GM13977 (cell line): ENCODE data around the gene TMED8.

Experiments
- DNase-seq: peaks from one replicate; pipeline ENCODE4 v3.0.0; 2012; ENCODE audit warnings: low spot score
- CTCF ChIP-seq: IDR thresholded peaks from 2 replicates; pipeline ENCODE4 v1.5.1; 2012; ENCODE audit warnings: mild to moderate bottlenecking, control low read depth; ENCODE audit not compliant: insufficient read depth; ENCODE audit errors: extremely low read depth, missing control alignments
- in situ Hi-C: fragments of 300-500 bp; cut with MboI; formaldehyde crosslinking; loops from one replicate; pipeline ENCODE4 v1.12.0; 2022; ENCODE audit warnings: low sequenced_read_pairs, low pct_unique_long_range_greater_than_20kb, mixed read lengths, inconsistent platforms; ENCODE audit not compliant: unreplicated experiment

The TMED8 gene

GRCh38 chr14:77305696-77306095 is 71.2 kb downstream of the TMED8 start:
- no peak for DNase-seq
- no peak for TF ChIP-seq CTCF
- in situ Hi-C loops = loop anchor here (10.0 to 25.0 kb wide), 2 partner anchors 239 to 418 kb away; no protein-coding TSS in a partner anchor

GRCh38 chr14:77303417-77304156 is 73.3 kb downstream of the TMED8 start:
- DNase-seq = peak; percentile 34
- no peak for TF ChIP-seq CTCF
- in situ Hi-C loops = loop anchor here (10.0 to 25.0 kb wide), 2 partner anchors 241 to 416 kb away; no protein-coding TSS in a partner anchor

- peak; percentile 35 for DNase-seq
- TF ChIP-seq CTCF = no peak
- in situ Hi-C loops = loop anchor here (10.0 to 25.0 kb wide), 2 partner anchors 242 to 416 kb away; no protein-coding TSS in a partner anchor
Observed at GRCh38 chr14:77302926-77303325, 74.0 kb downstream of the TMED8 start.

GRCh38 chr14:77301103-77301502 is 75.8 kb downstream of the TMED8 start:
- peak; percentile 67 for DNase-seq
- in situ Hi-C loops = loop anchor here (10.0 to 25.0 kb wide), 2 partner anchors 244 to 414 kb away; no protein-coding TSS in a partner anchor
- TF ChIP-seq CTCF = peak; percentile 87

- no peak for TF ChIP-seq CTCF
- in situ Hi-C loops = loop anchor here (10.0 to 25.0 kb wide), 2 partner anchors 245 to 412 kb away; no protein-coding TSS in a partner anchor
- no peak for DNase-seq
Observed at GRCh38 chr14:77299771-77300170, 77.1 kb downstream of the TMED8 start.

GRCh38 chr14:77296906-77297305 is 80.0 kb downstream of the TMED8 start:
- no peak for TF ChIP-seq CTCF
- in situ Hi-C loops = no loop called here
- no peak for DNase-seq
